B cell (primary cell): ENCODE data around the gene MAML2. TPM values are rescaled to one million over a fixed set of nuclear protein-coding genes. Genes with fewer than 3 reads are reported as not detected.

ENCODE experiments used
- ATAC-seq: fragments of 200-7000 bp; cut with Tn5 transposase; one replicate; pipeline ENCODE4 v1.10.0; 2021; ENCODE audit warnings: low read depth, mild to moderate bottlenecking, moderate number of reproducible peaks, moderate library complexity
- CTCF ChIA-PET: fragments of 350-600 bp; sonication (Branson Sonifier 250); formaldehyde crosslinking; loops from one replicate; lab custom pipeline; 2021; ENCODE audit warnings: antibody characterized with exemption, inconsistent platforms; lab: Charles Lee
- POLR2A ChIA-PET: fragments of 350-600 bp; sonication (Branson Sonifier 250); formaldehyde crosslinking; loops from one replicate; lab custom pipeline; 2021; ENCODE audit warnings: antibody characterized with exemption; lab: Charles Lee
- DNase-seq: peaks from one replicate; pipeline ENCODE4 v3.0.0; 2013
- H2AFZ ChIP-seq: 2 replicates; pipeline ENCODE4 v1.6.1; 2012; ENCODE audit warnings: mild to moderate bottlenecking, low read depth, low read length; ENCODE audit not compliant: insufficient read depth, poor library complexity, severe bottlenecking
- H3K27ac ChIP-seq, 2 donors: 1 replicate in 1 of 2; 2 replicates in 1 of 2; pipeline ENCODE4 v1.5.1; 2012 to 2013; ENCODE audit warnings: low read length in 2 of 2, mild to moderate bottlenecking in 2 of 2, moderate library complexity in 1 of 2
- H3K27me3 ChIP-seq, 4 experiments: fragments of 200-600 bp in 1 of 4; sonication (generic) in 1 of 4; replicated peaks in 1 of 4; 1 replicate in 2 of 4; 2 replicates in 2 of 4; pipeline versions ENCODE4 v1.6.1 to v1.7.0; 2013 to 2016; ENCODE audit warnings: low read length in 3 of 4, mild to moderate bottlenecking in 2 of 4, mixed read lengths in 1 of 4, moderate library complexity in 1 of 4; ENCODE audit not compliant: insufficient read depth in 4 of 4, control insufficient read depth in 3 of 4; ENCODE audit errors: control extremely low read depth in 1 of 4
- H3K36me3 ChIP-seq, 2 experiments: replicated peaks in 1 of 2; 1 replicate in 1 of 2; 2 replicates in 1 of 2; pipeline versions ENCODE4 v1.6.1 to v1.7.1; 2013; ENCODE audit warnings: low read length in 1 of 2; ENCODE audit not compliant: insufficient read depth in 2 of 2, control insufficient read depth in 1 of 2; ENCODE audit errors: control extremely low read depth in 1 of 2, extremely low read depth in 1 of 2
- H3K4me1 ChIP-seq, 2 donors: fragments of 200-600 bp in 1 of 2; sonication (generic) in 1 of 2; 1 replicate in 1 of 2; 2 replicates in 1 of 2; pipeline versions ENCODE4 v1.5.1 to v1.6.1; 2013 to 2017; ENCODE audit warnings: low read length in 2 of 2; ENCODE audit not compliant: control insufficient read depth in 2 of 2, insufficient read depth in 2 of 2
- H3K4me2 ChIP-seq: replicated peaks from 2 replicates; pipeline ENCODE3; 2012; ENCODE audit warnings: mild to moderate bottlenecking, low read depth, low read length; ENCODE audit not compliant: poor library complexity, severe bottlenecking
- H3K4me3 ChIP-seq, 5 experiments: fragments of 200-600 bp in 1 of 5; sonication (generic) in 1 of 5; 1 replicate in 3 of 5; 2 replicates in 2 of 5; pipeline versions ENCODE4 v1.5.1 to v1.7.0; 2011 to 2016; ENCODE audit warnings: low read length in 4 of 5, mild to moderate bottlenecking in 4 of 5, low read depth in 2 of 5, control low read depth in 1 of 5, moderate library complexity in 1 of 5; ENCODE audit not compliant: insufficient read depth in 1 of 5; ENCODE audit errors: control extremely low read depth in 1 of 5, extremely low read depth in 1 of 5
- H3K79me2 ChIP-seq: fragments of 200-600 bp; sonication (generic); one replicate; pipeline ENCODE4 v1.6.0; 2016; ENCODE audit warnings: low read length; ENCODE audit not compliant: control insufficient read depth, insufficient read depth
- H3K9ac ChIP-seq: fragments of 200-600 bp; sonication (generic); 2 replicates; pipeline ENCODE4 v1.6.1; 2017; ENCODE audit warnings: mild to moderate bottlenecking, low read length, moderate library complexity
- H3K9me3 ChIP-seq, 3 donors: one replicate each; pipeline versions ENCODE4 v1.6.1 to v1.7.1; 2013; ENCODE audit warnings: low read length in 2 of 3; ENCODE audit not compliant: control insufficient read depth in 2 of 3, insufficient read depth in 1 of 3; ENCODE audit errors: control extremely low read depth in 1 of 3
- H4K20me1 ChIP-seq: 2 replicates; pipeline ENCODE4 v1.6.0; 2012; ENCODE audit warnings: mild to moderate bottlenecking, low read length; ENCODE audit not compliant: insufficient read depth, control insufficient read depth, poor library complexity, severe bottlenecking
- H3K27ac Mint-ChIP-seq: one replicate; pipeline ENCODE4 v1.8.0; 2021; ENCODE audit warnings: mixed read lengths
- H3K27me3 Mint-ChIP-seq: one replicate; pipeline ENCODE4 v1.8.0; 2021; ENCODE audit warnings: mixed read lengths
- H3K4me1 Mint-ChIP-seq: one replicate; pipeline ENCODE4 v1.8.0; 2021; ENCODE audit warnings: mixed read lengths
- H3K4me3 Mint-ChIP-seq: one replicate; pipeline ENCODE4 v1.8.0; 2021; ENCODE audit warnings: mixed read lengths
- H3K9me3 Mint-ChIP-seq: one replicate; pipeline ENCODE4 v1.8.0; 2022; ENCODE audit warnings: mixed read lengths; ENCODE audit not compliant: insufficient read depth
- EZH2 ChIP-seq: IDR thresholded peaks from 2 replicates; pipeline ENCODE4 v1.6.1; 2012; ENCODE audit warnings: borderline replicate concordance, low read depth, mild to moderate bottlenecking, moderate library complexity, low read length; ENCODE audit not compliant: insufficient read depth, poor library complexity, severe bottlenecking
- WGBS: methylation state at CpG from one replicate; pipeline ENCODE4 v1.1.5; 2013; ENCODE audit warnings: missing lambda C conversion rate; ENCODE audit not compliant: insufficient coverage; 5-methylcytosine and 5-hydroxymethylcytosine counted together
- intact Hi-C: fragments of 100-400 bp; cut with micrococcal nuclease; formaldehyde crosslinking; loops from one replicate; pipeline ENCODE4 v1.10.0; 2022
- polyA plus RNA-seq: library from polyadenylated mRNA; depleted of rRNA; stranded (reverse); fragments of >200 nt; gene quantifications from 2 replicates; pipeline ENCODE4 v1.2.3, GENCODE V29; 2012
- total RNA-seq, 2 donors: library from RNA; stranded (reverse); fragments of 120-200 nt in 1 of 2; gene quantifications; 1 replicate in 1 of 2; 2 replicates in 1 of 2; pipeline versions ENCODE4 v1.2.3 to v1.2.4, GENCODE V29; 2013 to 2022
- TF ChIP-seq, protein P1 (sequence below): fragments of 200-600 bp; IDR thresholded peaks from one replicate; pipeline ENCODE4 v1.8.0; 2022; ENCODE audit warnings: antibody characterized with exemption, mild to moderate bottlenecking

Gene MAML2
- total and polyA plus RNA-seq, 2 donors (not counting 1 experiment from before 2014, with no cell fraction given): 10.7 to 26.4 TPM

DNA sequence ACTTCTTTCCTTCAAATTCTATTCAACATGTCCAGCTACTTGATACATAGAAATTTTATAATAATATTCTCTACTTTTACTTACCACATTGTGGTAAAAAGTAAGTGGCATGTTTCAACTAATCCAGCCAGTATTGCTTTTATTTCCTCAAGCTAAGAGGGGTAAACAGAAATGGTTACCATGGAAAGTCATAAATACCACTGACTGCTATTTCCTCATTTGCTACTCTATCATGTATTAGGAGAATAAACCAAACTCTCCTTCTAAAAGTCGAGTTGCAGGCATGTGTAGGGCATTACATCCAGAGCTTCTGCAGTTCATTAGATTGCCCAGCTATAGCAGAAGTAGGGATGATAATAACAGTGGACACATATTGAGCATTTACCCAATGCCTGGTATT, 208.4 kb downstream of the MAML2 start:
- Histone ChIP-seq H3K27me3 (no peaks in the 10 kb centered on the region), H3K4me2 (peak overlapping the region; percentile 19), H3K27ac (peak overlapping the region; percentile 31 to 61), H3K9ac (no peak overlapping the region), H4K20me1 (no peaks in the 10 kb centered on the region), H3K4me3 (no peak overlapping the region), H3K4me1 (peaks cover 16 to 36% of the 10 kb centered on the region in 2 donors), H3K79me2 (peaks cover 13% of the 10 kb centered on the region), H2AFZ (no peak overlapping the region), H3K9me3 (no peaks in the 10 kb centered on the region), H3K36me3 (no peaks in the 10 kb centered on the region)
- intact Hi-C loops: loop anchor here (5.0 kb wide), 1 partner anchor 53 kb away; no protein-coding TSS in a partner anchor
- ATAC-seq: peak; percentile 80
- TF ChIP-seq, protein P1, sequence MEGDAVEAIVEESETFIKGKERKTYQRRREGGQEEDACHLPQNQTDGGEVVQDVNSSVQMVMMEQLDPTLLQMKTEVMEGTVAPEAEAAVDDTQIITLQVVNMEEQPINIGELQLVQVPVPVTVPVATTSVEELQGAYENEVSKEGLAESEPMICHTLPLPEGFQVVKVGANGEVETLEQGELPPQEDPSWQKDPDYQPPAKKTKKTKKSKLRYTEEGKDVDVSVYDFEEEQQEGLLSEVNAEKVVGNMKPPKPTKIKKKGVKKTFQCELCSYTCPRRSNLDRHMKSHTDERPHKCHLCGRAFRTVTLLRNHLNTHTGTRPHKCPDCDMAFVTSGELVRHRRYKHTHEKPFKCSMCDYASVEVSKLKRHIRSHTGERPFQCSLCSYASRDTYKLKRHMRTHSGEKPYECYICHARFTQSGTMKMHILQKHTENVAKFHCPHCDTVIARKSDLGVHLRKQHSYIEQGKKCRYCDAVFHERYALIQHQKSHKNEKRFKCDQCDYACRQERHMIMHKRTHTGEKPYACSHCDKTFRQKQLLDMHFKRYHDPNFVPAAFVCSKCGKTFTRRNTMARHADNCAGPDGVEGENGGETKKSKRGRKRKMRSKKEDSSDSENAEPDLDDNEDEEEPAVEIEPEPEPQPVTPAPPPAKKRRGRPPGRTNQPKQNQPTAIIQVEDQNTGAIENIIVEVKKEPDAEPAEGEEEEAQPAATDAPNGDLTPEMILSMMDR: no peak
- no peak for TF ChIP-seq EZH2
- peak; percentile 78 for DNase-seq
- peak overlapping the region; percentile 79 for H3K27ac Mint-ChIP-seq
- CTCF ChIA-PET: interaction anchor here (0.8 kb wide), 1 partner anchor 66 kb away, joined by 3 read pairs; no protein-coding TSS in a partner anchor
- POLR2A ChIA-PET: no interaction called here
- no CpG with 5 or more reads among the region's 1 CpG for WGBS
- H3K4me1 Mint-ChIP-seq: peaks cover 44% of the 10 kb centered on the region
- no peak overlapping the region for H3K4me3 Mint-ChIP-seq
- no peaks in the 10 kb centered on the region for H3K9me3 Mint-ChIP-seq
- no peaks in the 10 kb centered on the region for H3K27me3 Mint-ChIP-seq

DNA sequence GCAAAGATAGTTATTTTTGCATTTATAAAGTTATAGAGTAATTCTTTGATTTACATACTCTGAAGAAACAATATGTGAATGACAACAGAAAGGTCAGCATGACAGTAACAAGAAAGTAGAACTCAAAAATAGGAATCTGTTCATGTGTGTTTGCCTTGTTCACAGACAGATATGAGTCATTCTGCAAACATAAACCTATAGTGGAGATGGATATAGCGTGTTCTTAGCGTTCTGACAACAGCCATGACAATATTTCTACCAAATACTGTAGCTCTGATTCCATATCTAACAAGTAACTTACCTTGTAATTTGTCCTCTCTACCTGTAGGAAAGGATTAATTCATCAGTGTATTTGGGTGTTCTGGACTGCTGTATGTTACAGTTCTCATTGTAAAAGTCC, 210.6 kb downstream of the MAML2 start:
- intact Hi-C loops: no loop called here
- Histone ChIP-seq H3K4me3 (no peak overlapping the region), H2AFZ (no peak overlapping the region), H3K27me3 (no peaks in the 10 kb centered on the region), H3K9me3 (no peaks in the 10 kb centered on the region), H3K4me1 (peaks cover 20 to 36% of the 10 kb centered on the region in 2 donors), H3K4me2 (no peak overlapping the region), H3K27ac (no peak overlapping the region), H4K20me1 (no peaks in the 10 kb centered on the region), H3K36me3 (no peaks in the 10 kb centered on the region), H3K79me2 (peaks cover 2% of the 10 kb centered on the region), H3K9ac (no peak overlapping the region)
- TF ChIP-seq, protein P1: no peak
- no peak for TF ChIP-seq EZH2
- Mint-ChIP-seq H3K9me3 (no peaks in the 10 kb centered on the region), H3K27me3 (no peaks in the 10 kb centered on the region), H3K4me3 (no peak overlapping the region), H3K4me1 (peaks cover 54% of the 10 kb centered on the region), H3K27ac (no peak overlapping the region)
- CTCF ChIA-PET: interaction anchor here (1.7 kb wide), 1 partner anchor 211 kb away, joined by 4 read pairs; the partner anchor contains the start of gene MAML2
- DNase-seq (no peak), ATAC-seq (no peak)
- no CpG with 5 or more reads among the region's 2 CpGs for WGBS
- POLR2A ChIA-PET: interaction anchor here (0.6 kb wide), 1 partner anchor 17 kb away, joined by 3 read pairs; no protein-coding TSS in a partner anchor
